Smooth muscle cell (in vitro differentiated cells): Measurements from ENCODE around the gene FAM135A. TPM values are rescaled to one million over a fixed set of nuclear protein-coding genes. Genes with fewer than 3 reads are reported as not detected.

Source experiments
- DNase-seq: peaks from one replicate; lab custom pipeline; 2025; ENCODE audit not compliant: unreplicated experiment; lab: John Stamatoyannopoulos, UW
- H2AFZ ChIP-seq: fragments of 200-600 bp; sonication (generic); 2 replicates; pipeline ENCODE4 v1.6.0; 2016; ENCODE audit warnings: antibody characterized with exemption, low read depth, mild to moderate bottlenecking
- H3F3A ChIP-seq: fragments of 200-600 bp; sonication (generic); 2 replicates; pipeline ENCODE4 v1.6.0; 2017; ENCODE audit warnings: antibody characterized with exemption, low read depth
- H3K27ac ChIP-seq: fragments of 200-600 bp; sonication (generic); 2 replicates; pipeline ENCODE4 v1.5.1; 2016; ENCODE audit warnings: low read depth, mild to moderate bottlenecking
- H3K27me3 ChIP-seq: fragments of 200-600 bp; sonication (generic); 2 replicates; pipeline ENCODE4 v1.6.1; 2016; ENCODE audit warnings: low read depth, mild to moderate bottlenecking
- H3K36me3 ChIP-seq: fragments of 200-600 bp; sonication (generic); 2 replicates; pipeline ENCODE4 v1.5.1; 2016; ENCODE audit warnings: low read depth
- H3K4me1 ChIP-seq: fragments of 200-600 bp; sonication (generic); 2 replicates; pipeline ENCODE4 v1.5.1; 2016; ENCODE audit warnings: low read depth
- H3K4me2 ChIP-seq: fragments of 200-600 bp; sonication (generic); 2 replicates; pipeline ENCODE4 v1.6.0; 2016; ENCODE audit warnings: mild to moderate bottlenecking
- H3K4me3 ChIP-seq: fragments of 200-600 bp; sonication (generic); 2 replicates; pipeline ENCODE4 v1.5.1; 2016; ENCODE audit warnings: mild to moderate bottlenecking
- H3K79me2 ChIP-seq: fragments of 200-600 bp; sonication (generic); 2 replicates; pipeline ENCODE4 v1.6.0; 2016; ENCODE audit warnings: low read depth, mild to moderate bottlenecking
- H3K9ac ChIP-seq: fragments of 200-600 bp; sonication (generic); 2 replicates; pipeline ENCODE4 v1.6.0; 2016; ENCODE audit warnings: low read depth
- H3K9me3 ChIP-seq: fragments of 200-600 bp; sonication (generic); replicated peaks from 2 replicates; pipeline ENCODE4 v1.5.1; 2016; ENCODE audit warnings: low read depth
- H4K20me1 ChIP-seq: fragments of 200-600 bp; sonication (generic); 2 replicates; pipeline ENCODE4 v1.6.0; 2016; ENCODE audit warnings: low read depth
- CTCF ChIP-seq: fragments of 200-600 bp; sonication (generic); IDR thresholded peaks from 2 replicates; pipeline ENCODE4 v1.5.1; 2017; ENCODE audit warnings: borderline replicate concordance, mild to moderate bottlenecking, antibody characterized with exemption; ENCODE audit not compliant: insufficient read depth, poor library complexity, severe bottlenecking
- WGBS: methylation state at CpG from one replicate; pipeline ENCODE4 v1.1.7; 2016; ENCODE audit warnings: low lambda C conversion rate; 5-methylcytosine and 5-hydroxymethylcytosine counted together
- polyA plus RNA-seq: library from polyadenylated mRNA; unstranded; fragments of >200 nt; fragmentation: Nextera tagmentation; extraction: Ambion mirVana; gene quantifications from 2 replicates; pipeline ENCODE4 v1.2.1, GENCODE V29; 2016
- total RNA-seq: library from RNA; depleted of rRNA; stranded (reverse); fragments of >200 nt; gene quantifications from 2 replicates; pipeline ENCODE4 v1.2.3, GENCODE V29; 2014

Gene FAM135A
- total and polyA plus RNA-seq, 2 experiments from 2014 or later: 8.9 to 32.3 TPM

GRCh38 chr6:70380771-70381416 lies 32.4 kb upstream of the FAM135A start:
- H3K4me1 ChIP-seq: no peaks in the 10 kb centered on the region
- 89% methylated on average over 11 of the region's 11 CpGs for WGBS
- no peak overlapping the region for H3K9ac ChIP-seq
- no peak overlapping the region for H2AFZ ChIP-seq
- no peak overlapping the region for H3K27ac ChIP-seq
- no peaks in the 10 kb centered on the region for H3K27me3 ChIP-seq
- no peaks in the 10 kb centered on the region for H4K20me1 ChIP-seq
- no peak for TF ChIP-seq CTCF
- H3F3A ChIP-seq: no peaks in the 10 kb centered on the region
- DNase-seq: no peak
- H3K36me3 ChIP-seq: no peaks in the 10 kb centered on the region
- H3K79me2 ChIP-seq: no peaks in the 10 kb centered on the region
- H3K4me3 ChIP-seq: no peak overlapping the region
- no peaks in the 10 kb centered on the region for H3K9me3 ChIP-seq
- no peak overlapping the region for H3K4me2 ChIP-seq

- no peaks in the 10 kb centered on the region for H3F3A ChIP-seq
- no peak overlapping the region for H2AFZ ChIP-seq
- H3K9ac ChIP-seq: no peak overlapping the region
- no peaks in the 10 kb centered on the region for H3K27me3 ChIP-seq
- H3K36me3 ChIP-seq: no peaks in the 10 kb centered on the region
- no peaks in the 10 kb centered on the region for H3K79me2 ChIP-seq
- 90% methylated on average over 5 of the region's 5 CpGs for WGBS
- H3K9me3 ChIP-seq: no peaks in the 10 kb centered on the region
- H4K20me1 ChIP-seq: no peaks in the 10 kb centered on the region
- H3K4me2 ChIP-seq: no peak overlapping the region
- DNase-seq: no peak
- H3K27ac ChIP-seq: no peak overlapping the region
- no peaks in the 10 kb centered on the region for H3K4me1 ChIP-seq
- H3K4me3 ChIP-seq: no peak overlapping the region
- TF ChIP-seq CTCF: no peak
Measured at GRCh38 chr6:70381417-70381782, 31.9 kb upstream of the FAM135A start.

GRCh38 chr6:70385901-70386300 lies 27.4 kb upstream of the FAM135A start:
- Histone ChIP-seq H3K27ac (no peak overlapping the region), H3K4me3 (no peak overlapping the region), H3K27me3 (peaks cover 14% of the 10 kb centered on the region), H3K9ac (no peak overlapping the region), H3K9me3 (no peaks in the 10 kb centered on the region), H3K36me3 (no peaks in the 10 kb centered on the region), H2AFZ (no peak overlapping the region), H3F3A (no peaks in the 10 kb centered on the region), H3K4me2 (no peak overlapping the region), H3K79me2 (no peaks in the 10 kb centered on the region), H3K4me1 (no peaks in the 10 kb centered on the region), H4K20me1 (no peaks in the 10 kb centered on the region)
- WGBS: 63% methylated on average over 1 of the region's 1 CpG
- no peak for DNase-seq
- no peak for TF ChIP-seq CTCF

GRCh38 chr6:70388814-70389213 lies 24.5 kb upstream of the FAM135A start:
- Histone ChIP-seq H3F3A (no peaks in the 10 kb centered on the region), H2AFZ (no peak overlapping the region), H3K4me3 (no peak overlapping the region), H3K9ac (no peak overlapping the region), H3K36me3 (no peaks in the 10 kb centered on the region), H3K4me2 (no peak overlapping the region), H3K79me2 (no peaks in the 10 kb centered on the region), H3K9me3 (no peaks in the 10 kb centered on the region), H3K27ac (no peak overlapping the region), H4K20me1 (no peaks in the 10 kb centered on the region), H3K27me3 (peaks cover 14% of the 10 kb centered on the region), H3K4me1 (no peaks in the 10 kb centered on the region)
- no peak for TF ChIP-seq CTCF
- 86% methylated on average over 1 of the region's 1 CpG for WGBS
- no peak for DNase-seq
